Liver (tissue), 3 donors: ENCODE measurements around the gene SPTBN4.

Experiments
- FOXA1 ChIP-seq: IDR thresholded peaks from 2 replicates; pipeline ENCODE4 v1.6.1; 2016; ENCODE audit warnings: antibody characterized with exemption
- FOXA2 ChIP-seq: IDR thresholded peaks from 2 replicates; pipeline ENCODE4 v1.6.1; 2016; ENCODE audit warnings: antibody characterized with exemption
- GABPA ChIP-seq, 2 donors: IDR thresholded peaks in 1 of 2; conservative IDR thresholded peaks in 1 of 2; 2 replicates each; pipeline ENCODE4 v1.6.1; 2016; ENCODE audit warnings: antibody characterized with exemption in 2 of 2, mild to moderate bottlenecking in 1 of 2, moderate library complexity in 1 of 2
- JUND ChIP-seq, 2 donors: IDR thresholded peaks; 2 replicates each; pipeline ENCODE4 v1.6.1; 2016; ENCODE audit warnings: antibody characterized with exemption in 2 of 2
- NR2F2 ChIP-seq: IDR thresholded peaks from 2 replicates; pipeline ENCODE4 v1.6.1; 2016; ENCODE audit warnings: antibody characterized with exemption
- RAD21 ChIP-seq, 2 donors: IDR thresholded peaks; 2 replicates each; pipeline ENCODE4 v1.6.1; 2016; ENCODE audit warnings: antibody characterized with exemption in 2 of 2, mild to moderate bottlenecking in 2 of 2
- RXRA ChIP-seq, 2 donors: IDR thresholded peaks; 2 replicates each; pipeline ENCODE4 v1.6.1; 2017 to 2018; ENCODE audit warnings: antibody characterized with exemption in 2 of 2, mild to moderate bottlenecking in 1 of 2
- SP1 ChIP-seq: IDR thresholded peaks from 2 replicates; pipeline ENCODE4 v1.6.1; 2018; ENCODE audit warnings: antibody characterized with exemption, mild to moderate bottlenecking
- TAF1 ChIP-seq: conservative IDR thresholded peaks from 2 replicates; pipeline ENCODE4 v1.6.1; 2016; ENCODE audit warnings: antibody characterized with exemption, mild to moderate bottlenecking
- YY1 ChIP-seq: IDR thresholded peaks from 2 replicates; pipeline ENCODE4 v1.6.1; 2016; ENCODE audit warnings: antibody characterized with exemption, mild to moderate bottlenecking
- TF ChIP-seq, protein P1 (sequence below): fragments of 150-350 bp; IDR thresholded peaks from 2 replicates; pipeline ENCODE4 v1.5.1; 2017; ENCODE audit warnings: improper control_type of control experiment, low read depth, low read length; ENCODE audit not compliant: missing input control
- TF ChIP-seq, protein P2 (sequence below): IDR thresholded peaks from 2 replicates; pipeline ENCODE4 v1.6.1; 2016; ENCODE audit warnings: antibody characterized with exemption
- TF ChIP-seq, protein P3 (sequence below): IDR thresholded peaks from 2 replicates; pipeline ENCODE4 v1.6.1; 2016; ENCODE audit warnings: antibody characterized with exemption, mild to moderate bottlenecking
- TF ChIP-seq, protein P4 (sequence below): IDR thresholded peaks from 2 replicates; pipeline ENCODE4 v1.6.1; 2016; ENCODE audit warnings: antibody characterized with exemption
- donor health status: healthy.
- donor health status: healthy.

DNA sequence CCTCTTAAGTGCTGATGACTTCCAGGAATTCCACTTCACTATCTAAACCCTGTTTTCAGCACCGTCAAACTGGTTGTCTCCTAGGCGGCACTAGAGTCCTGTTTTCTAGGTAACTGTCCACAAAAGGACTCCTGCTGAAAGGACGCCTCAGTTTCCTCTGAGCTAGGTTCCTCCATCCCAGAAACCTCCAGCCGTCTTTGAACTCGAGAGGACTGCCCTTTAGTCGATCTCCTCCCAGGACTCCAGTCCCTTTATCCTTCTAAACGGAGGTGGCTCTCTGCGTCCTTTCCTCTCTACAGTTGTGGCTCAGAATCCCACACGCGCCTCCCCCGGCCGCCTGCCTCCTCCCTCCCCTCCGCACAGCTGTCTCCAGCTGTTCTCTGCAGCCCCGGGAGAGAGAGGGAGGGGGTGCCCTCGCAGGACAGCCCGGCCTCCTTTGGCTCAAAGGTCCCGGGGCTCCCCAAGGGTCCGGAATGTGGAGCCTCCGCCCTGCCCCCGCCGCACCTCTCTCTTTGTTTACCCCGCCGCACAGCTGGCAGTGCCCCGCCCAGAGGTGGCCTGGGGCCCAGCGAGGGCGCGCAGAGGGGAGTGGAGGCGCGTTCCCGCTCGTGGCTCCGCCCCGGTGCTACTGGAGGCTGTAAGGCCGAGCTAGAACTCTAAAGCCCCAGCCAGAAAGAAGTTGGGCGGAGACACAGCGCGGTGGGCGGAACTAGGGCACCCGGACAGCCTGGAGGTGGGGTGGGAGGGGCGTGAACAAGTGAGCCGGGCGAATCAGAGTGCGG lies 136.8 kb downstream of the SPTBN4 start:
- TF ChIP-seq, protein P1, sequence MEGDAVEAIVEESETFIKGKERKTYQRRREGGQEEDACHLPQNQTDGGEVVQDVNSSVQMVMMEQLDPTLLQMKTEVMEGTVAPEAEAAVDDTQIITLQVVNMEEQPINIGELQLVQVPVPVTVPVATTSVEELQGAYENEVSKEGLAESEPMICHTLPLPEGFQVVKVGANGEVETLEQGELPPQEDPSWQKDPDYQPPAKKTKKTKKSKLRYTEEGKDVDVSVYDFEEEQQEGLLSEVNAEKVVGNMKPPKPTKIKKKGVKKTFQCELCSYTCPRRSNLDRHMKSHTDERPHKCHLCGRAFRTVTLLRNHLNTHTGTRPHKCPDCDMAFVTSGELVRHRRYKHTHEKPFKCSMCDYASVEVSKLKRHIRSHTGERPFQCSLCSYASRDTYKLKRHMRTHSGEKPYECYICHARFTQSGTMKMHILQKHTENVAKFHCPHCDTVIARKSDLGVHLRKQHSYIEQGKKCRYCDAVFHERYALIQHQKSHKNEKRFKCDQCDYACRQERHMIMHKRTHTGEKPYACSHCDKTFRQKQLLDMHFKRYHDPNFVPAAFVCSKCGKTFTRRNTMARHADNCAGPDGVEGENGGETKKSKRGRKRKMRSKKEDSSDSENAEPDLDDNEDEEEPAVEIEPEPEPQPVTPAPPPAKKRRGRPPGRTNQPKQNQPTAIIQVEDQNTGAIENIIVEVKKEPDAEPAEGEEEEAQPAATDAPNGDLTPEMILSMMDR: no peak
- TF ChIP-seq GABPA (IDR thresholded peaks at IDR 0.05 in 1 of 2, conservative IDR thresholded peaks at IDR 0.05 in 1 of 2): no peak
- TF ChIP-seq TAF1: no peak
- TF ChIP-seq, protein P2, sequence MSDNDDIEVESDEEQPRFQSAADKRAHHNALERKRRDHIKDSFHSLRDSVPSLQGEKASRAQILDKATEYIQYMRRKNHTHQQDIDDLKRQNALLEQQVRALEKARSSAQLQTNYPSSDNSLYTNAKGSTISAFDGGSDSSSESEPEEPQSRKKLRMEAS: no peak
- TF ChIP-seq SP1: peak; percentile 90
- TF ChIP-seq, protein P3, sequence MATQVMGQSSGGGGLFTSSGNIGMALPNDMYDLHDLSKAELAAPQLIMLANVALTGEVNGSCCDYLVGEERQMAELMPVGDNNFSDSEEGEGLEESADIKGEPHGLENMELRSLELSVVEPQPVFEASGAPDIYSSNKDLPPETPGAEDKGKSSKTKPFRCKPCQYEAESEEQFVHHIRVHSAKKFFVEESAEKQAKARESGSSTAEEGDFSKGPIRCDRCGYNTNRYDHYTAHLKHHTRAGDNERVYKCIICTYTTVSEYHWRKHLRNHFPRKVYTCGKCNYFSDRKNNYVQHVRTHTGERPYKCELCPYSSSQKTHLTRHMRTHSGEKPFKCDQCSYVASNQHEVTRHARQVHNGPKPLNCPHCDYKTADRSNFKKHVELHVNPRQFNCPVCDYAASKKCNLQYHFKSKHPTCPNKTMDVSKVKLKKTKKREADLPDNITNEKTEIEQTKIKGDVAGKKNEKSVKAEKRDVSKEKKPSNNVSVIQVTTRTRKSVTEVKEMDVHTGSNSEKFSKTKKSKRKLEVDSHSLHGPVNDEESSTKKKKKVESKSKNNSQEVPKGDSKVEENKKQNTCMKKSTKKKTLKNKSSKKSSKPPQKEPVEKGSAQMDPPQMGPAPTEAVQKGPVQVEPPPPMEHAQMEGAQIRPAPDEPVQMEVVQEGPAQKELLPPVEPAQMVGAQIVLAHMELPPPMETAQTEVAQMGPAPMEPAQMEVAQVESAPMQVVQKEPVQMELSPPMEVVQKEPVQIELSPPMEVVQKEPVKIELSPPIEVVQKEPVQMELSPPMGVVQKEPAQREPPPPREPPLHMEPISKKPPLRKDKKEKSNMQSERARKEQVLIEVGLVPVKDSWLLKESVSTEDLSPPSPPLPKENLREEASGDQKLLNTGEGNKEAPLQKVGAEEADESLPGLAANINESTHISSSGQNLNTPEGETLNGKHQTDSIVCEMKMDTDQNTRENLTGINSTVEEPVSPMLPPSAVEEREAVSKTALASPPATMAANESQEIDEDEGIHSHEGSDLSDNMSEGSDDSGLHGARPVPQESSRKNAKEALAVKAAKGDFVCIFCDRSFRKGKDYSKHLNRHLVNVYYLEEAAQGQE: peak; percentile 29
- peak; percentile 43 for TF ChIP-seq YY1
- no peak for TF ChIP-seq JUND (IDR thresholded peaks at IDR 0.05)
- TF ChIP-seq, protein P4, sequence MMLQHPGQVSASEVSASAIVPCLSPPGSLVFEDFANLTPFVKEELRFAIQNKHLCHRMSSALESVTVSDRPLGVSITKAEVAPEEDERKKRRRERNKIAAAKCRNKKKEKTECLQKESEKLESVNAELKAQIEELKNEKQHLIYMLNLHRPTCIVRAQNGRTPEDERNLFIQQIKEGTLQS: no peak
- peak; percentile 53 to 62 for TF ChIP-seq RXRA (IDR thresholded peaks at IDR 0.05)
- TF ChIP-seq FOXA1: peak; percentile 66
- peak in 1 of 2 donors; percentile 12 for TF ChIP-seq RAD21 (IDR thresholded peaks at IDR 0.05)
- peak; percentile 37 for TF ChIP-seq FOXA2
- peak; percentile 72 for TF ChIP-seq NR2F2
